Measurements from ENCODE around the gene MAGEB4. TPM values are rescaled to one million over a fixed set of nuclear protein-coding genes. Genes with fewer than 3 reads are reported as not detected.

The MAGEB4 gene
- total RNA-seq, 4 donors from 2014 or later, result not detected

- intact Hi-C loops (cut with DNase I), result no loop called here
- Histone ChIP-seq H3K4me3 (no peak within 1 kb of the TSS), H3K36me3 (no peaks in the 10 kb centered on the region), H3K9me3 (no peaks in the 10 kb centered on the region), H3K27me3 (no peaks in the 10 kb centered on the region), H3K4me1 (no peaks in the 10 kb centered on the region), H3K27ac (replicated peaks in 1 of 4) (no peak within 1 kb of the TSS)
- DNase-seq (ENCODE audit: extremely low spot score), result no peak
- no peak for TF ChIP-seq POLR2AphosphoS5 (IDR thresholded peaks at IDR 0.05)
- TF ChIP-seq EP300 (IDR thresholded peaks at IDR 0.05), result no peak
- no peak for TF ChIP-seq CTCF (IDR thresholded peaks at IDR 0.05)
- WGBS, result 69% methylated on average over 4 of the region's 4 CpGs
These were observed 11.4 kb upstream of the MAGEB4 start, which contains the start of gene MAGEB3 for GRCh38 chrX:30230395-30230794. MAGEB3 (plus strand) TSS chrX:30230657; CDS start chrX:30235925, 5,268 bp downstream.

DNA sequence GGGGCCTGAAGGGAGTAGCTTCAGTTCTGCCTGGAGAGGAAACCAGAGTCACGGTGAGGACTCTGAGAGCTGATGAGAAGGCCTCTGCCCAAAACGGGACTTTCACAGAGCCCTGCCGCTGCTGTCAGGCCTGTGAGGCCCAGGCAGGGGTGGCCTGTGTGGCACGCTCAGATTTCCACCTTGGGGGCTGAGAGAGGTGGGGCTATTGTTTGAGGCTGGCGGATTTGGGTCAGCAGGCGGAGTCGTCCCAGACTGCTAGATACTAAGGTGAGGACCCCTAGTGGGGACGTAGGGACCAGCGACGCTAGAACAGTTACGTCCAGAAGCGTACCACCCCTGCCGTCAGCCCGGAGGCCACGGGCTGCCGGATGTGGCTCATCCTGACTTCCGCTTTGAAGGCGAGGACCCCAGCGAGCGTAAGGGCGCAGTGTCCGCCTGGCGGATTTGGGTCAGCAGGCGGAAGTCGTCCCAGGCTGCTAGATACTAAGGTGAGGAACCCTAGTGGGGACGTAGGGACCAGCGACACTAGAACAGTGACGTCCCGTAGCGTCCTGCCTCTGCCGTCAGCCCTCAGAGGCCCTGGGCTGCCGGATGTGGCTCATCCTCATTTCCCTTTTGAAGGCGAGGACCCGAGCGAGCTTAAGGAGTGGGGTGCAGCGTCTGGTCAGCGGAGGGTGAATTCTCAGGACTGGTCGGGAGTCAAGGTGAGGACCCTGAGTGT, 5.1 kb downstream of the MAGEB4 start, which contains the start of gene MAGEB1:
Gene MAGEB1 (plus strand): TSS at position 378 of the 721 bp plus-strand sequence. CDS start 3,348 bp downstream, outside the sequence.
- H3K36me3 ChIP-seq, result no peaks in the 10 kb centered on the region
- no peaks in the 10 kb centered on the region for H3K4me1 ChIP-seq
- H3K9me3 ChIP-seq, result no peaks in the 10 kb centered on the region
- no peak for TF ChIP-seq POLR2A (IDR thresholded peaks at IDR 0.05; ENCODE audit: low read depth)
- TF ChIP-seq POLR2AphosphoS5 (IDR thresholded peaks at IDR 0.05), result no peak
- no peak for TF ChIP-seq EP300 (IDR thresholded peaks at IDR 0.05)
- no peak for TF ChIP-seq CTCF (IDR thresholded peaks at IDR 0.05)
- DNase-seq (ENCODE audit: extremely low spot score), result no peak
- 84% methylated on average over 14 of the region's 38 CpGs for WGBS
- H3K4me3 ChIP-seq, result no peak within 1 kb of the TSS
- intact Hi-C loops (cut with DNase I), result no loop called here
- H3K27ac ChIP-seq (replicated peaks in 1 of 4), result no peak within 1 kb of the TSS
- no peaks in the 10 kb centered on the region for H3K27me3 ChIP-seq

DNA sequence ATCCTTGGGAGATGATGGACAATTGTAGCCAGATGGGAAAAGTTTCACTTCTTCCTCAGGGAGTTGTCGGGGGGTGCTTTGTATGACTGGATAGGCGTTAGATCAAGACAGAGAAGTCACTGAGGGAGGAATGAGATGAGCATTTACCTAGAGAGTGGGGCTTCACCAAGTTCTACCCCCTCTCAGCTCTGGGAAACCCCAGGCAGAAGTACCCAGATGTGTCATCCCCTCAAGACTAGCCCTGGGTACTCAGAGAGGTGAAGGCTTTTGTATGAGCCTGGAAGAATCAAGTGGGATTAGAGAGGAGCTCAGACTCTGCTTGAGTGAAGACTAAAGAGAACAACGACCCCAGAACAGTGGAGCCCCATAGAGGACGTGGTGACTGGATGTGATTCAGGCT, 7.1 kb downstream of the MAGEB4 start:
- Histone ChIP-seq H3K27ac (replicated peaks in 1 of 4) (no peak overlapping the region), H3K4me3 (no peak overlapping the region), H3K27me3 (no peaks in the 10 kb centered on the region), H3K4me1 (no peaks in the 10 kb centered on the region), H3K36me3 (no peaks in the 10 kb centered on the region), H3K9me3 (no peaks in the 10 kb centered on the region)
- 66% methylated on average over 4 of the region's 4 CpGs for WGBS
- intact Hi-C loops (cut with DNase I), result no loop called here
- no peak for DNase-seq (ENCODE audit: extremely low spot score)
- TF ChIP-seq POLR2A (IDR thresholded peaks at IDR 0.05; ENCODE audit: low read depth) (no peak), POLR2AphosphoS5 (IDR thresholded peaks at IDR 0.05) (no peak), EP300 (IDR thresholded peaks at IDR 0.05) (no peak), CTCF (IDR thresholded peaks at IDR 0.05) (no peak)

GRCh38 chrX:30253257-30253656, 11.5 kb downstream of the MAGEB4 start:
- no peak overlapping the region for H3K4me3 ChIP-seq
- 17% methylated on average over 1 of the region's 1 CpG for WGBS
- H3K27ac ChIP-seq (replicated peaks in 1 of 4), result no peak overlapping the region
- H3K27me3 ChIP-seq, result no peaks in the 10 kb centered on the region
- TF ChIP-seq POLR2AphosphoS5 (IDR thresholded peaks at IDR 0.05) (no peak), CTCF (IDR thresholded peaks at IDR 0.05) (no peak), EP300 (IDR thresholded peaks at IDR 0.05) (no peak), POLR2A (IDR thresholded peaks at IDR 0.05; ENCODE audit: low read depth) (no peak)
- H3K4me1 ChIP-seq, result no peaks in the 10 kb centered on the region
- intact Hi-C loops (cut with DNase I), result no loop called here
- DNase-seq (ENCODE audit: extremely low spot score), result no peak
- no peaks in the 10 kb centered on the region for H3K9me3 ChIP-seq
- no peaks in the 10 kb centered on the region for H3K36me3 ChIP-seq

GRCh38 chrX:30259927-30260326, 18.1 kb downstream of the MAGEB4 start:
- Histone ChIP-seq H3K36me3 (no peaks in the 10 kb centered on the region), H3K4me3 (no peak overlapping the region), H3K27ac (replicated peaks in 1 of 4) (no peak overlapping the region), H3K4me1 (no peaks in the 10 kb centered on the region), H3K9me3 (no peaks in the 10 kb centered on the region), H3K27me3 (no peaks in the 10 kb centered on the region)
- intact Hi-C loops (cut with DNase I), result no loop called here
- TF ChIP-seq CTCF (IDR thresholded peaks at IDR 0.05), result no peak
- TF ChIP-seq POLR2A (IDR thresholded peaks at IDR 0.05; ENCODE audit: low read depth), result no peak
- TF ChIP-seq EP300 (IDR thresholded peaks at IDR 0.05), result no peak
- TF ChIP-seq POLR2AphosphoS5 (IDR thresholded peaks at IDR 0.05), result no peak
- 55% methylated on average over 2 of the region's 2 CpGs for WGBS
- DNase-seq (ENCODE audit: extremely low spot score), result no peak

Measured in esophagus muscularis mucosa (tissue), 4 donors.